Vagina (tissue), 2 donors: ENCODE results near the gene CLUH.

ENCODE experiments used
- CTCF ChIP-seq, 3 experiments: fragments of 450-650 bp in 2 of 3; fragments of 200-600 bp in 1 of 3; sonication (generic) in 1 of 3; IDR thresholded peaks; one replicate each; pipeline ENCODE4 v1.5.1; 2017 to 2019; ENCODE audit warnings: antibody characterized with exemption in 3 of 3, mild to moderate bottlenecking in 2 of 3, moderate library complexity in 2 of 3
- POLR2A ChIP-seq, 2 donors: fragments of 450-650 bp; IDR thresholded peaks; one replicate each; pipeline ENCODE4 v1.6.1; 2017; ENCODE audit warnings: antibody characterized with exemption in 2 of 2, mild to moderate bottlenecking in 2 of 2, moderate library complexity in 2 of 2
- POLR2AphosphoS5 ChIP-seq, 2 donors: sonication (generic); formaldehyde crosslinking; IDR thresholded peaks; one replicate each; pipeline ENCODE4 v1.9.0; 2017; ENCODE audit warnings: antibody characterized with exemption in 2 of 2, mild to moderate bottlenecking in 2 of 2, low read depth in 1 of 2; ENCODE audit not compliant: insufficient read depth in 1 of 2

- TF ChIP-seq POLR2AphosphoS5 (IDR thresholded peaks at IDR 0.05; ENCODE audit: insufficient read depth in 1 of 2, low read depth in 1 of 2) (peak in 1 of 2 donors; percentile 24), CTCF (IDR thresholded peaks at IDR 0.05) (no peak), POLR2A (IDR thresholded peaks at IDR 0.05) (no peak)
Measured at GRCh38 chr17:2688351-2689342, 22.9 kb downstream of the CLUH start.
